IPS DF 6.9 (cell line): ENCODE data around the gene PCDHA10.
"Not testable (repeated sequence)": the region's sequence is repeated elsewhere in the genome, so short reads cannot be mapped to it uniquely, and the experiment has no call there.

ENCODE experiments used
- DNase-seq: peaks from one replicate; pipeline ENCODE4 v3.0.0-alpha.2; 2013; ENCODE audit warnings: low read depth, low spot score
- H3K27ac ChIP-seq: one replicate; pipeline ENCODE4 v1.5.1; 2013; ENCODE audit warnings: low read length, control low read depth
- H3K27me3 ChIP-seq: 2 replicates; pipeline ENCODE4 v1.6.1; 2013; ENCODE audit warnings: mild to moderate bottlenecking, low read length; ENCODE audit not compliant: control insufficient read depth, insufficient read depth
- H3K36me3 ChIP-seq: 2 replicates; pipeline ENCODE4 v1.6.1; 2013; ENCODE audit warnings: low read length; ENCODE audit not compliant: control insufficient read depth, insufficient read depth
- H3K4me1 ChIP-seq: 2 replicates; pipeline ENCODE4 v1.6.1; 2013; ENCODE audit warnings: low read length; ENCODE audit not compliant: control insufficient read depth, insufficient read depth
- H3K4me3 ChIP-seq: 2 replicates; pipeline ENCODE4 v1.5.1; 2013; ENCODE audit warnings: mild to moderate bottlenecking, low read length
- H3K9me3 ChIP-seq: 2 replicates; pipeline ENCODE4 v1.6.1; 2013; ENCODE audit warnings: low read length, inconsistent platforms; ENCODE audit not compliant: control insufficient read depth, insufficient read depth
- WGBS: extraction: QIAGEN DNeasy Blood & Tissue Kit; methylation state at CpG from one replicate; pipeline ENCODE4 v1.1.7; 2013; ENCODE audit warnings: mixed read lengths, missing lambda C conversion rate; ENCODE audit not compliant: insufficient read length, insufficient coverage; 5-methylcytosine and 5-hydroxymethylcytosine counted together

PCDHA10 gene

GRCh38 chr5:140875085-140876065 is 19.7 kb downstream of the PCDHA10 start, which contains the start of gene PCDHA12:
PCDHA12 (plus strand) TSS chr5:140875308; CDS start chr5:140875473, 165 bp downstream.
- Histone ChIP-seq H3K36me3 (peaks cover 10% of the 10 kb centered on the region), H3K27me3 (no peaks in the 10 kb centered on the region), H3K9me3 (no peaks in the 10 kb centered on the region), H3K4me1 (peaks cover 2% of the 10 kb centered on the region; the same call in 1 of the 2 replicates), H3K27ac (no peak within 1 kb of the TSS), H3K4me3 (peak within 1 kb of the TSS; percentile 59; the same call in 1 of the 2 replicates)
- DNase-seq: no peak
- WGBS: no CpG with 5 or more reads among the region's 47 CpGs

- H3K9me3 ChIP-seq, DNase-seq, H3K27ac ChIP-seq, H3K4me1 ChIP-seq, H3K4me3 ChIP-seq, H3K36me3 ChIP-seq, H3K27me3 ChIP-seq: not testable (repeated sequence)
- WGBS: no CpG with 5 or more reads among the region's 80 CpGs
Observed at GRCh38 chr5:140876541-140877261, 21.0 kb downstream of the PCDHA10 start.

- H3K27ac ChIP-seq: no peak overlapping the region
- no peaks in the 10 kb centered on the region for H3K9me3 ChIP-seq
- no peak for DNase-seq
- no peak overlapping the region for H3K4me3 ChIP-seq
- H3K4me1 ChIP-seq: peaks cover 2% of the 10 kb centered on the region; the same call in 1 of the 2 replicates
- H3K27me3 ChIP-seq: no peaks in the 10 kb centered on the region
- WGBS: no CpG with 5 or more reads among the region's 37 CpGs
- peaks cover 4% of the 10 kb centered on the region; the same call in 1 of the 2 replicates for H3K36me3 ChIP-seq
Observed at GRCh38 chr5:140877262-140877581, 21.5 kb downstream of the PCDHA10 start.

GRCh38 chr5:140881889-140882590 is 26.3 kb downstream of the PCDHA10 start, which contains the start of gene PCDHA13:
PCDHA13 (plus strand) TSS chr5:140882124; CDS start chr5:140882269, 145 bp downstream.
- no peaks in the 10 kb centered on the region for H3K9me3 ChIP-seq
- no CpG with 5 or more reads among the region's 35 CpGs for WGBS
- H3K27me3 ChIP-seq: no peaks in the 10 kb centered on the region
- peak within 1 kb of the TSS; percentile 33; the same call in 1 of the 2 replicates for H3K4me3 ChIP-seq
- H3K4me1 ChIP-seq: peaks cover 2% of the 10 kb centered on the region; the same call in 1 of the 2 replicates
- no peak for DNase-seq
- H3K36me3 ChIP-seq: peaks cover 7% of the 10 kb centered on the region
- H3K27ac ChIP-seq: no peak within 1 kb of the TSS

GRCh38 chr5:140882591-140882899 is 26.8 kb downstream of the PCDHA10 start:
- Histone ChIP-seq H3K27me3 (no peaks in the 10 kb centered on the region), H3K9me3 (no peaks in the 10 kb centered on the region), H3K36me3 (peaks cover 3% of the 10 kb centered on the region), H3K4me3 (peak overlapping the region; percentile 33; the same call in 1 of the 2 replicates), H3K4me1 (no peaks in the 10 kb centered on the region), H3K27ac (no peak overlapping the region)
- DNase-seq: peak; percentile 27
- no CpG with 5 or more reads among the region's 12 CpGs for WGBS

- peaks cover 3% of the 10 kb centered on the region; the same call in 1 of the 2 replicates for H3K36me3 ChIP-seq
- WGBS: no CpG with 5 or more reads among the region's 41 CpGs
Observed at GRCh38 chr5:140883373-140883772, 27.7 kb downstream of the PCDHA10 start.

GRCh38 chr5:140883927-140884697 is 28.4 kb downstream of the PCDHA10 start:
- WGBS: no CpG with 5 or more reads among the region's 79 CpGs
- Histone ChIP-seq H3K27ac (no peak overlapping the region), H3K4me3 (no peak overlapping the region), H3K27me3 (no peaks in the 10 kb centered on the region), H3K36me3 (peaks cover 3% of the 10 kb centered on the region; the same call in 1 of the 2 replicates), H3K4me1 (no peaks in the 10 kb centered on the region), H3K9me3 (no peaks in the 10 kb centered on the region)
- no peak for DNase-seq

More at GRCh38 chr5:140883373-140883772, 27.7 kb downstream of the PCDHA10 start:
- no peak for DNase-seq
- Histone ChIP-seq H3K4me1 (no peaks in the 10 kb centered on the region), H3K27me3 (no peaks in the 10 kb centered on the region), H3K4me3 (no peak overlapping the region), H3K9me3 (no peaks in the 10 kb centered on the region), H3K27ac (no peak overlapping the region)

- H3K4me3 ChIP-seq: no peak overlapping the region
- no peaks in the 10 kb centered on the region for H3K4me1 ChIP-seq
- H3K9me3 ChIP-seq: no peaks in the 10 kb centered on the region
- no peaks in the 10 kb centered on the region for H3K27me3 ChIP-seq
- no peaks in the 10 kb centered on the region for H3K36me3 ChIP-seq
- H3K27ac ChIP-seq: no peak overlapping the region
- WGBS: no CpG with 5 or more reads among the region's 1 CpG
- no peak for DNase-seq
Observed at GRCh38 chr5:140916325-140916724, 60.6 kb downstream of the PCDHA10 start.
